ENCODE results near the gene ZNF665. TPM values are rescaled to one million over a fixed set of nuclear protein-coding genes. Genes with fewer than 3 reads are reported as not detected.
A peak's percentile ranks its signal among the peaks of the same experiment; 100 is the strongest.
"Not testable (repeated sequence)": the region's sequence is repeated elsewhere in the genome, so short reads cannot be mapped to it uniquely, and the experiment has no call there.

Gene ZNF665
- polyA plus RNA-seq, result 8.2 TPM

GRCh38 chr19:53192771-53193534, at the start of gene ZNF665:
Gene ZNF665 (minus strand): TSS chr19:53193358. CDS start chr19:53182898, 10,460 bp downstream.
- peaks cover 17 to 24% (median 19%) of the 10 kb centered on the region in 3 donors for H3K4me1 Mint-ChIP-seq
- peaks cover 8% of the 10 kb centered on the region for H3K36me3 Mint-ChIP-seq
- peak within 1 kb of the TSS; percentile 92 to 99 (median 96) for H3K4me3 Mint-ChIP-seq
- no peaks in the 10 kb centered on the region for H3K27me3 Mint-ChIP-seq
- H3K9me3 Mint-ChIP-seq, result peaks cover 7 to 16% (median 13%) of the 10 kb centered on the region in 3 donors
- peak within 1 kb of the TSS; percentile 54 to 98 (median 93) for H3K27ac Mint-ChIP-seq

- Mint-ChIP-seq H3K36me3 (peaks cover 1% of the 10 kb centered on the region), H3K9me3 (peaks cover 18 to 55% (median 48%) of the 10 kb centered on the region in 3 donors), H3K27ac (no peak overlapping the region), H3K27me3 (no peaks in the 10 kb centered on the region), H3K4me1 (no peaks in the 10 kb centered on the region), H3K4me3 (peak overlapping the region in 1 of 4 donors; percentile 52)
Measured at GRCh38 chr19:53237114-53237777, 44.1 kb upstream of the ZNF665 start.

- Mint-ChIP-seq H3K4me1 (no peaks in the 10 kb centered on the region), H3K36me3 (peaks cover 2% of the 10 kb centered on the region), H3K27ac (no peak overlapping the region), H3K27me3 (no peaks in the 10 kb centered on the region), H3K4me3 (no peak overlapping the region), H3K9me3 (peaks cover 12 to 36% (median 34%) of the 10 kb centered on the region in 3 donors)
Measured at GRCh38 chr19:53224606-53225005, 31.4 kb upstream of the ZNF665 start.

- H3K9me3 Mint-ChIP-seq, result peaks cover 10 to 40% (median 38%) of the 10 kb centered on the region in 3 donors
- not testable (repeated sequence) for H3K4me3 Mint-ChIP-seq, H3K36me3 Mint-ChIP-seq, H3K27me3 Mint-ChIP-seq, H3K27ac Mint-ChIP-seq, H3K4me1 Mint-ChIP-seq
Measured at GRCh38 chr19:53222716-53223115, 29.6 kb upstream of the ZNF665 start.

GRCh38 chr19:53212703-53213320, 19.7 kb upstream of the ZNF665 start:
- Mint-ChIP-seq H3K36me3 (peaks cover 7% of the 10 kb centered on the region), H3K27me3 (no peaks in the 10 kb centered on the region), H3K4me3 (no peak overlapping the region), H3K9me3 (peaks cover 15 to 47% (median 44%) of the 10 kb centered on the region in 3 donors), H3K27ac (no peak overlapping the region), H3K4me1 (no peaks in the 10 kb centered on the region)

GRCh38 chr19:53211554-53211953, 18.4 kb upstream of the ZNF665 start:
- H3K27ac Mint-ChIP-seq, H3K4me1 Mint-ChIP-seq, H3K27me3 Mint-ChIP-seq: not testable (repeated sequence)
- Mint-ChIP-seq H3K9me3 (peaks cover 22 to 54% (median 51%) of the 10 kb centered on the region in 3 donors), H3K4me3 (peak overlapping the region in 1 of 4 donors; percentile 32), H3K36me3 (peaks cover 16% of the 10 kb centered on the region)

- peaks cover 10 to 18% (median 16%) of the 10 kb centered on the region in 3 donors for H3K9me3 Mint-ChIP-seq
- peak overlapping the region; percentile 92 to 99 (median 99) for H3K27ac Mint-ChIP-seq
- H3K36me3 Mint-ChIP-seq, result peaks cover 16% of the 10 kb centered on the region
- peak overlapping the region; percentile 87 to 100 (median 98) for H3K4me3 Mint-ChIP-seq
- peaks cover 13 to 24% (median 17%) of the 10 kb centered on the region in 3 donors for H3K4me1 Mint-ChIP-seq
- no peaks in the 10 kb centered on the region for H3K27me3 Mint-ChIP-seq
Measured at GRCh38 chr19:53196777-53197396, 3.7 kb upstream of the ZNF665 start.

- peaks cover 12% of the 10 kb centered on the region for H3K36me3 Mint-ChIP-seq
- peaks cover 13 to 24% (median 19%) of the 10 kb centered on the region in 3 donors for H3K4me1 Mint-ChIP-seq
- H3K9me3 Mint-ChIP-seq, result peaks cover 9 to 15% (median 14%) of the 10 kb centered on the region in 3 donors
- H3K4me3 Mint-ChIP-seq, result peak overlapping the region in 3 of 4 donors; percentile 65 to 72 (median 67)
- H3K27ac Mint-ChIP-seq, result peak overlapping the region; percentile 44 to 87 (median 68)
- H3K27me3 Mint-ChIP-seq, result no peaks in the 10 kb centered on the region
Measured at GRCh38 chr19:53195265-53195903, 2.2 kb upstream of the ZNF665 start.

GRCh38 chr19:53193535-53194222, 521 bp upstream of the ZNF665 start:
- H3K36me3 Mint-ChIP-seq, result peaks cover 8% of the 10 kb centered on the region
- peak overlapping the region in 1 of 3 donors; percentile 54 for H3K27ac Mint-ChIP-seq
- no peaks in the 10 kb centered on the region for H3K27me3 Mint-ChIP-seq
- H3K4me1 Mint-ChIP-seq, result peaks cover 17 to 24% (median 19%) of the 10 kb centered on the region in 3 donors
- H3K4me3 Mint-ChIP-seq, result peak overlapping the region; percentile 92 to 99 (median 96)
- H3K9me3 Mint-ChIP-seq, result peaks cover 7 to 16% (median 13%) of the 10 kb centered on the region in 3 donors

GRCh38 chr19:53190253-53190652, 2.9 kb downstream of the ZNF665 start:
- Mint-ChIP-seq H3K9me3 (peaks cover 6 to 18% (median 7%) of the 10 kb centered on the region in 3 donors), H3K4me1 (peaks cover 13 to 17% (median 16%) of the 10 kb centered on the region in 3 donors), H3K27ac (no peak overlapping the region)

GRCh38 chr19:53189691-53190198, 3.4 kb downstream of the ZNF665 start:
- not testable (repeated sequence) for H3K27ac Mint-ChIP-seq, H3K36me3 Mint-ChIP-seq, H3K27me3 Mint-ChIP-seq, H3K4me3 Mint-ChIP-seq
- Mint-ChIP-seq H3K9me3 (peaks cover 4 to 18% (median 7%) of the 10 kb centered on the region in 3 donors), H3K4me1 (peaks cover 10 to 16% (median 14%) of the 10 kb centered on the region in 3 donors)

More at GRCh38 chr19:53190253-53190652, 2.9 kb downstream of the ZNF665 start:
- H3K36me3 Mint-ChIP-seq, result peaks cover 4% of the 10 kb centered on the region
- H3K27me3 Mint-ChIP-seq, result no peaks in the 10 kb centered on the region
- peak overlapping the region in 1 of 4 donors; percentile 39 for H3K4me3 Mint-ChIP-seq

GRCh38 chr19:53185155-53185882, 7.8 kb downstream of the ZNF665 start:
- H3K27ac Mint-ChIP-seq, H3K27me3 Mint-ChIP-seq, H3K4me1 Mint-ChIP-seq: not testable (repeated sequence)
- H3K4me3 Mint-ChIP-seq, result peak overlapping the region in 1 of 4 donors; percentile 1
- H3K36me3 Mint-ChIP-seq, result peaks cover 12% of the 10 kb centered on the region
- H3K9me3 Mint-ChIP-seq, result peaks cover 0 to 24% (median 9%) of the 10 kb centered on the region in 3 donors

Measured in IgD-negative memory B cell (primary cell).